K562 (cell line): ENCODE data around the gene ICAM1. TPM values are rescaled to one million over a fixed set of nuclear protein-coding genes. Genes with fewer than 3 reads are reported as not detected.
A peak's percentile ranks its signal among the peaks of the same experiment; 100 is the strongest.

Source experiments
- BMI1 ChIP-seq: fragments of 150-350 bp; IDR thresholded peaks from 2 replicates; pipeline ENCODE4 v1.6.1; 2014; ENCODE audit warnings: low read length
- CBX3 ChIP-seq, 2 experiments: IDR thresholded peaks; 1 replicate in 1 of 2; 2 replicates in 1 of 2; pipeline ENCODE4 v1.6.1; 2012; ENCODE audit warnings: inconsistent platforms in 2 of 2, low read length in 2 of 2, borderline replicate concordance in 1 of 2, control low read depth in 1 of 2
- DMBX1 ChIP-seq: fragments of 250-450 bp; sonication (Bioruptor Pico); IDR thresholded peaks from 2 replicates; pipeline ENCODE4 v1.8.0; 2022; ENCODE audit warnings: inconsistent platforms, mild to moderate bottlenecking, moderate library complexity, borderline replicate concordance
- DNMT1 ChIP-seq: fragments of 450-650 bp; IDR thresholded peaks from 2 replicates; pipeline ENCODE4 v1.6.1; 2016; ENCODE audit warnings: antibody characterized with exemption, mild to moderate bottlenecking
- ETV5 ChIP-seq: sonication (generic); formaldehyde crosslinking; IDR thresholded peaks from 2 replicates; pipeline ENCODE4 v1.4.0; 2020; ENCODE audit warnings: low read depth, mild to moderate bottlenecking, missing genetic modification reagents
- GATA2 ChIP-seq: sonication (generic); formaldehyde crosslinking; IDR thresholded peaks from 2 replicates; pipeline ENCODE4 v1.4.0; 2020; ENCODE audit warnings: mild to moderate bottlenecking, missing genetic modification reagents
- GTF2F1 ChIP-seq: IDR thresholded peaks from 2 replicates; pipeline ENCODE4 v1.6.1; 2011; ENCODE audit warnings: low read depth, low read length, improper control_type of control experiment
- HLTF ChIP-seq: fragments of 450-650 bp; IDR thresholded peaks from 2 replicates; pipeline ENCODE4 v1.6.1; 2016
- KAT7 ChIP-seq: sonication (generic); formaldehyde crosslinking; IDR thresholded peaks from 2 replicates; pipeline ENCODE4 v1.8.0; 2022; ENCODE audit warnings: missing genetic modification reagents, mild to moderate bottlenecking, borderline replicate concordance
- NR2C1 ChIP-seq, 2 experiments: fragments of 450-650 bp; IDR thresholded peaks; 2 replicates each; pipeline ENCODE4 v1.6.1; 2017; ENCODE audit warnings: mild to moderate bottlenecking in 2 of 2, antibody characterized with exemption in 1 of 2, inconsistent platforms in 1 of 2, missing compliant biosample characterization in 1 of 2, missing genetic modification characterization in 1 of 2
- PHB ChIP-seq: fragments of 250-450 bp; sonication (Bioruptor Pico); IDR thresholded peaks from 2 replicates; pipeline ENCODE4 v1.5.0; 2021
- PRPF4 ChIP-seq: fragments of 200-400 bp; formaldehyde crosslinking; IDR thresholded peaks from one replicate; pipeline ENCODE4 v1.6.1; 2017; ENCODE audit warnings: low read length, low read depth, mild to moderate bottlenecking; ENCODE audit not compliant: insufficient read depth, poor library complexity, severe bottlenecking
- PYGO2 ChIP-seq: fragments of 450-650 bp; IDR thresholded peaks from 2 replicates; pipeline ENCODE4 v1.6.1; 2016; ENCODE audit warnings: mild to moderate bottlenecking, missing genetic modification characterization, moderate library complexity, missing compliant biosample characterization
- SIX5 ChIP-seq, 2 experiments: IDR thresholded peaks; 2 replicates each; pipeline ENCODE4 v1.6.1; 2011; ENCODE audit warnings: low read length in 2 of 2, borderline replicate concordance in 1 of 2, low read depth in 1 of 2, mild to moderate bottlenecking in 1 of 2, moderate library complexity in 1 of 2; ENCODE audit not compliant: insufficient read depth in 1 of 2
- TAL1 ChIP-seq: fragments of 450-650 bp; IDR thresholded peaks from 2 replicates; pipeline ENCODE4 v1.6.1; 2016; ENCODE audit warnings: mild to moderate bottlenecking
- ZBTB33 ChIP-seq: sonication (generic); formaldehyde crosslinking; IDR thresholded peaks from 2 replicates; pipeline ENCODE4 v1.8.1; 2023; ENCODE audit warnings: mild to moderate bottlenecking, missing genetic modification reagents
- ZBTB43 ChIP-seq: sonication (generic); formaldehyde crosslinking; IDR thresholded peaks from 2 replicates; pipeline ENCODE4 v1.8.0; 2023; ENCODE audit warnings: mild to moderate bottlenecking, missing genetic modification reagents
- ZNF511 ChIP-seq: sonication (generic); formaldehyde crosslinking; IDR thresholded peaks from 2 replicates; pipeline ENCODE4 v1.8.0; 2022; ENCODE audit warnings: mild to moderate bottlenecking, missing genetic modification reagents
- polyA plus RNA-seq, 8 experiments: library from polyadenylated mRNA; depleted of rRNA in 4 of 8; stranded (reverse) in 5 of 8; unstranded in 3 of 8; fragments of >200 nt; fragmentation: Nextera tagmentation in 2 of 8; fragmentation: Illumina TruSeq in 1 of 8; extraction: Ambion mirVana in 2 of 8; extraction: Trizol in 1 of 8; gene quantifications; 2 replicates each; pipeline versions ENCODE4 v1.2.1 to v1.2.3, GENCODE V29; 2011 to 2014; ENCODE audit warnings: inconsistent platforms in 1 of 8, missing spikeins in 1 of 8
- total RNA-seq, 7 experiments: library from RNA; depleted of rRNA in 6 of 7; stranded (reverse); fragments of >200 nt in 6 of 7; fragmentation: Illumina TruSeq in 2 of 7; extraction: Trizol in 2 of 7; gene quantifications; 2 replicates each; pipeline versions ENCODE4 v1.2.1 to v1.2.3, GENCODE V29; 2011 to 2021; ENCODE audit warnings: low replicate concordance in 1 of 7

The ICAM1 gene
- total and polyA plus RNA-seq, 9 of the 15 experiments (the other 6 are each of a cell fraction or from before 2014, with no cell fraction given) = 2.3 to 24.4 (median 13.4) TPM

- TF ChIP-seq DMBX1 (CRISPR knock-in tag) (0 out of 2 replicates have a peak, but pooled peaks have one; percentile 33), ZBTB43 (CRISPR knock-in tag) (0 out of 2 replicates have a peak, but pooled peaks have one; percentile 8), HLTF (peak; percentile 38; the same call in 1 of the 2 replicates), GTF2F1 (peak; percentile 53; the same call in 1 of the 2 replicates), PRPF4 (peak; percentile 75), ETV5 (CRISPR knock-in tag) (peak; percentile 74), TAL1 (peak; percentile 3; the same call in 1 of the 2 replicates), ZBTB33 (CRISPR knock-in tag) (peak; percentile 82), DNMT1 (0 out of 2 replicates have a peak, but pooled peaks have one; percentile 63), NR2C1 (IDR thresholded peaks at IDR 0.05) (no peak), NR2C1 (tag; IDR thresholded peaks at IDR 0.05) (no peak; the same call in 1 of the 2 replicates), PHB (CRISPR knock-in tag) (0 out of 2 replicates have a peak, but pooled peaks have one; percentile 75), CBX3 (IDR thresholded peaks at IDR 0.05; ENCODE audit: borderline replicate concordance in 1 of 2, low read length in 2 of 2) (0 out of 3 replicates have a peak, but pooled peaks of 1 of the 2 experiments have one; percentile 22), BMI1 (peak; percentile 73; the same call in 1 of the 2 replicates), GATA2 (CRISPR knock-in tag) (peak; percentile 36; the same call in 1 of the 2 replicates), PYGO2 (tag) (no peak), SIX5 (IDR thresholded peaks at IDR 0.05; ENCODE audit: borderline replicate concordance in 1 of 2, insufficient read depth in 1 of 2, low read depth in 1 of 2, low read length in 2 of 2) (peak; percentile 29 to 39; a peak in 2 of 4 replicates), KAT7 (peak; percentile 69; the same call in 1 of the 2 replicates), ZNF511 (CRISPR knock-in tag) (peak; percentile 52)
Measured at GRCh38 chr19:10332965-10333757, 62.2 kb downstream of the ICAM1 start, which contains the start of gene RAVER1 (continued).
